COR-L47 (cell line): Measurements from ENCODE around the gene ADAM12.

Source experiments
- DNase-seq: peaks from one replicate; lab custom pipeline; 2025; lab: John Stamatoyannopoulos, UW

ADAM12 gene

DNA sequence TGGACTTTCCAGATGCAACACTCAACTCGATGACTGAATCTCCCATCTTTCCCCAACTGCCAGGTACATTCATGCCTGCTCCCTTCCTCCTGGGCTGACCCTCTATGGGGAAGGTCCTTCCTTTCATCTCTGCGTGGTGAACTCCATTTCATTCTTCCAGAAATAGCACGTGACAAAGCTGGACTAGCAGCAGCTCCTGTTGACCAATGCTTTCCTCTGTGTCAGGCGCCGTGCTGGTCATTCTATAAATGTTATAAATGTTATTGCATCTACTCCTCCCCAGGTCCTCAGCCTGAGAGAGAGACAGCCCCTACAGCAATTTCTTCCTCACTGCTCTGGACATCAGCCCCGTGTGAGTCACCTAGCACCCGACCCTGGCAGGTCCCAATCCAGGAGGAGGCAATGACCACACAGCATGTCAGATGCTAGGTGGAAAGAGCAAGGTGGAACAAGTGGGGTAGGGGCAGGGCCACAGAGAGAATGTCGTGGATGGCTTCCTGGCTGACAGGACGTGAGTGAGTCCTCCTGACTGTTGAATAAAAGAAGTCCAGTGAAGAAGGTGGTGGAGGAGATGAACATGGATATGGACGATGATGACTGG, 178.1 kb downstream of the ADAM12 start:
- DNase-seq: no peak

- no peak for DNase-seq
Measured at GRCh38 chr10:126209451-126209850, 178.8 kb downstream of the ADAM12 start.

- no peak for DNase-seq
Measured at GRCh38 chr10:126208726-126209302, 179.5 kb downstream of the ADAM12 start.

DNA sequence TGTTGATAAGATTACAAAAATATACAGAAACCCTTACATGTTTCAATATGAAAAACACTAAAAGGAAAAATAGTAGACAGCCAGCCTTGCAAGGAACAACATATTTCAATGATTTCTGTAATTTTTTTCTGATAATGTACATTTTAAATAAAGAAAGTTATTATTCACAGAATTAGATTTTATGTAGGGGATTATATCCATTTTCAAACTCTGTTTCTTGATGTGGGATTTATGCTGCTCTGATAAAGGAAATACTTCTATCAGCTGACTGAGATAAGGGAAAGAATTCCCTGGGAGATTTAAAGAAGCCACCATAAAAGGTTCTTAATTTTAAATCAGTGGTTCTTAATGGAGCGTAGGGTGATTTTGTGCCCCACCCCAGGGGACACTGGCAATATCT, 180.4 kb downstream of the ADAM12 start:
- no peak for DNase-seq

- DNase-seq: no peak
Measured at GRCh38 chr10:126207313-126207771, 180.9 kb downstream of the ADAM12 start.

- DNase-seq: no peak
Measured at GRCh38 chr10:126205486-126206205, 182.6 kb downstream of the ADAM12 start.

DNA sequence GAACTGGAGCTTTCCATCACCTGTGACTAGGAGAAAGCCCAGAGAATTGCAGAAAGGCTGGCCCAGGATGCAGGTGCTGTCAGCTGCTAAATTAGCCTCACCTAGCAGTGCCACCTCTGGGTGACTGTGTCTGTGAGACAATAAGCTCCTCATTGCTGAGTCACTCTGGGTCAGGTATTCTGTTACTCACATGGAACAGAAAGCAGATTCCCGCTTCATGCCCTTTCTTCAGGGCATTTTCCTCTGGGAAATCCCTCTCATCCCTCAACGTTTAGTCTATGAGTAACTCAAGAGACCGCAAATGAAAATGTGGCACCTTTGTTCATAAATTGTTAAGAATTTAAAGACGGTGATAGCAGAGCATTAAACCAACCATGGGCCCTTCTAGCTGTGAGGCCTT, 184.0 kb downstream of the ADAM12 start:
- no peak for DNase-seq

DNA sequence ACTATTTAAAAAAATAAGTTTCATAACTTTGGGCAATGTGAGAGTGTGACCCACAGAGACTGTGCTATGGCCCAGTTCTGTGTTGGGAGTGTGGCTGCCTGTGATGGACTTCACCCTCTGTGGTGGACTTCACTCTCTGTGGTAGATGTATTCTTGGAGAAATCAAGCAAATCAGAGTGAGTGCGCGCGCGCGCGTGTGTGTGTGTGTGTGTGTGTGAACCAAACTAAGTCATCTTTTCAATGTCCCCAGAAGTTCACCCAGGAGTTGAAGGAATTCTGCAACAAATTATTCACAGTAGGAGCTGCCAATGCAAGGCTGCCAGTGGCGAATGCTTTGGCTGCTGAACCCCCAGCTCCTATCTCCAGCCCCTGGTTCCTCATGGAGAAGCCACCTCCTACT, 184.5 kb downstream of the ADAM12 start:
- DNase-seq: no peak

GRCh38 chr10:126201603-126202002, 186.7 kb downstream of the ADAM12 start:
- no peak for DNase-seq

DNA sequence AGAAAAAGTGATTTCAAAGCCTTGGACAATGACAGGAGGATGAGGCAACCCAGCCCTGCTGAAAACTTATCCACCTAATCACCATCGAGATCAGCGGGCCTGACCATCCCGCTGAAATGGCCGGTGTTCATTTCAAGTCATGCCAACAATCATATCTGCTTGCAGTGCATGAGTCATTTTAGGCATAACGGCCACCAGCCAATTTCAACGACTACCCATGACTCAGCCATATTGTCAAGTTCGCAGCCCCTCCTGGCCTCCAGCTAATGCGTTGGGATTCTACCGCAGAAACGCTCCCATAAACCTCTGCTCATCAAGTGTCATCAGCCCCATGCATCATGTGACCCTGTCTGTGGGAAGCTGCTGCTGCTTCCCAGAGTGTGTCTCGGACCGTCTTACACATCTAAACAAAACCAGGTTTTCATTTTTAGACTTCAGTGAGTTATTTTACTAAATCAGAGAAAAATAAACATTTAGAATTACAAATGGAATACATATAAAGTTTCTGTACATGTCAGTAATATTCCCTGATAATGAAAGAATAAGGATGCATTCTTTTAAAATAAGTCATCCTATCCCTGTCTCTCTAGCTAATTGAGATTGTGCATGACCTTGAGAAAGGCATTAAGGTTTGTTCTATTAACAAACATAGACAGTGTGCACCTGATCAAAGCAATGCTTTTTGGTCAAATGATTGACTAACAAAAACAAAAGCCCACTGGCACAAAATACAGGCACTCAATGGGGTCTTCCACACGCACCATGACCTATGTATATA, 188.9 kb downstream of the ADAM12 start:
- DNase-seq: no peak

DNA sequence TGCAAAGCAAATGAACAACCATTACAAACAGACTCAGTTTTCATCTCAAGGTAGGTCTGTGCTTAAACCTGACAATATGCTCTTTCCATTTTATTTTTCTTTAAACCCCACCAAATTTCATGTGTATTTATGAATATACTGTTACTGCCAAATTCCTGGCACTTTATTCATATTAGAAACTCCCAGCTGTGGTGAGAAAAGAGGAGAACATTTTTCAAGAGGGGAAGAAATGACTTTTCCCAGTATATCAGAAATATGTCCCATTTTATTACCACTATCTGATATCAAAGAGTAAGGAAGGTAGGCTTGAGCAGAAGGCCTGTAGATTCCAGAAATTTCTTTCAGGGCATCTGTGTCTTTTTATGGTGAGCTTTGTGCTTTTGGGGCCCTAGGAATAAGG, 189.6 kb downstream of the ADAM12 start:
- DNase-seq: no peak

DNA sequence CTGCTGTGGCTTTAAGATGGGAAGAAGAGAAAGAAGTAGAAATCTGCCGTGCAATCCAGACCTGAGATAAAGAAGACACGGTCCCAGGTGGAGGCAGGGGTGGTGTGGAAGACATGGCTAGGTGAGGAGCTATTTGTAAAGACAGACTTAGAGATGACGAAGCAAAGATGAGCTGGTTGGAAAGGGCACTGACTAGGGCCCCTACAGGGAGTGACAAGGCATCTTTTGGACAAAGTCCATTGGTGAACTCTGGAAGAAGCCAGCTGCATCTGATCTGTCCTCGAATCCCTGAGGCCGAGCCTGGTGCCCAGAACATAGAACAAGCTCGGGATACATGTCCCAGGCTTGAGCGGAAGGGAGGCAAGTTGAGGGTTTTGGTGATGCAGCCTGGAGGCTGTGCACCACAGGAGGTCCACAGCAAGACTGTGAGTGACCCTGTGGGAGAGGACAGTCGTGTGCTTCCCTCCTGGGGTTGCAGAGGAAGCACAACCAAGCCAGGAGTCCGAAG, 191.2 kb downstream of the ADAM12 start:
- no peak for DNase-seq

DNA sequence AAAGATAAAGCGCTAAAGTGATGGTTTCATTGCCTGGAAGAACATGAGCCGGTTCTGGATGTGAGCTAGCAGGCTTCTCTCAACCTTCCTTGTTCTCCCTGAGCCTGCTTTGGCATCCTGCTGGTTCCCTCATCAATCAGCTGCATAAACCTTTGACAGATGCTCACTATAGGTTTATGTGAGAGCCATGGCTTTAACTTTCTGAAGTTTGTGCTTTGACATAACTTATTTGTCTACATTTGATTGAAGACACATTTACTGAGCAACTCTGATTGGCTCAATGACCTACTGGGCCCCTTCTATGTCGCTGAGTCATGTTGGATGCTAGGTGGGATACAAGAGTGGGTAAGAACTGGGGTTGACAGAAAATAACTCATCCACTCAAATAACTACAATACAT, 192.0 kb downstream of the ADAM12 start:
- no peak for DNase-seq

- no peak for DNase-seq
Measured at GRCh38 chr10:126191192-126191591, 197.1 kb downstream of the ADAM12 start.

DNA sequence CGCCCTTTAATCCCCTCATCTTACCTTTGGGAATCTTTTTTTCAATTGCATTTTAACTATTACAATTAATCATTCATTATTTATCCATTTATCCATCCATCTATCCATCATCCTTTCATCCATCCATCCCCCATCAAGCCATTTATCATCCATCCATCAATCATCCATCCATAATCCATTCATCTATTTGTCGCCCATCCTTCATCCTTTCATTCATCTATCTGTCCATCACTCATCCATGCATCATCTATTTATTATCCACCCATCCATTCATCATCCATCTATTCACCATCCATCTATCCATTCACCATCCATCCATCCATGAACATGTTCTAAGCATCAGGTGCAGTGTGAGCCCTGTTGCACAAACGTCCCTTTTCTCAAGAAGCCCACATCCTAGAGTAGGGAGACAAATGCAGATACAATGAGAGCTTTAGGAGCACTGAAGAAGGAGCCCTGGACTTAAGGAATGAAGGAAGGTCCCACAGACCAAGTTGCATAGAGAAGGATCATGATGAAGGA, 199.5 kb downstream of the ADAM12 start:
- no peak for DNase-seq

GRCh38 chr10:126187399-126187798, 200.9 kb downstream of the ADAM12 start:
- DNase-seq: no peak

DNA sequence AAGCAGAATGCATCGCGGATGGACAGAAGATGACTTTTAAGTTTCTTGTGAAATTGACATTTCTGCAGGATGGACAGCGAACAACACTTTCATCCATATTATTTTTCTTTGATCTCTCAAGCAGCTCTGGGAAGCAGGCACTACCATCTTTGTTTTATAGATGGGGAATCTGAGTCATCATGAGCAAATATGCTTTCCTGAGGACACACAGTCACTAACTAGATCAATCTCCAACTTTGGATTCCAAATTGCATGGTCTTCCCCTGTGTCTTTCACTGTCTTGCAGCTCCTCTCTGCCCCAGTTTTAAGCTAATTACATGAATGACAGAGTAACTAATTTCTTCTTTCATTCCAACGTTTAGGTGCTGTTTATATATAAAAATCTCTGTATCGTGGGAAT, 201.5 kb downstream of the ADAM12 start:
- DNase-seq: no peak

- no peak for DNase-seq
Measured at GRCh38 chr10:126185676-126186447, 202.4 kb downstream of the ADAM12 start.

- no peak for DNase-seq
Measured at GRCh38 chr10:126181626-126182025, 206.7 kb downstream of the ADAM12 start.

DNA sequence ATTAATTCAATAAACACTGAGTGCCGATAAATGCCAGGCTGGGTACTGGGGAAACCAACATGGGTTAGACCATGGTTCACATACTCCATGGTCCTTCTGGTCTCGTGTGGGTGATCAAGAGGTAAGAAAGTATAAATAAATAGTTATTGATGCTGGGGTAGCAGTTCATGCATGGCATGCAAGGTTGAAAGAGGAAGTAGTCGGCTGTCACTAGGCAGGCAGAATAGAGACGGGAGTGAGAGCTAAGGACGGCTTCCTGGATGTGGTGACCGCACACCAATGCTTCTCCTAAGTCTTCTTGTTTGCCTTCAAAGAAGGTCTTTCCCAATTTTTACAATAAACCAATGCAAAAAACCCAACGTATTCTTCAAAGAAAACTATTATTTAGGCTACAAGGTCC, 208.6 kb downstream of the ADAM12 start:
- no peak for DNase-seq

GRCh38 chr10:126177417-126178030, 210.8 kb downstream of the ADAM12 start:
- DNase-seq: no peak
